GM21423 (cell line): ENCODE results near the gene GDI1.

Experiments used
- ATAC-seq: cut with Tn5 transposase; IDR thresholded peaks from one replicate; pipeline ENCODE4 v1.9.1; 2021; ENCODE audit warnings: mild to moderate bottlenecking, moderate library complexity; ENCODE audit not compliant: unreplicated experiment

Gene GDI1

GRCh38 chrX:154436374-154436982 lies 476 bp upstream of the GDI1 start:
- ATAC-seq: peak; percentile 65

GRCh38 chrX:154437971-154438893 lies 1.3 kb downstream of the GDI1 start:
- no peak for ATAC-seq

GRCh38 chrX:154439841-154440240 lies 2.9 kb downstream of the GDI1 start:
- no peak for ATAC-seq

- no peak for ATAC-seq
Measured at GRCh38 chrX:154440623-154441357, 3.8 kb downstream of the GDI1 start.

GRCh38 chrX:154441564-154441963 lies 4.6 kb downstream of the GDI1 start:
- ATAC-seq: no peak

- no peak for ATAC-seq
Measured at GRCh38 chrX:154441984-154442707, 5.2 kb downstream of the GDI1 start.

- peak; percentile 8 for ATAC-seq
Measured at GRCh38 chrX:154443479-154443910, 6.5 kb downstream of the GDI1 start.

- peak; percentile 76 for ATAC-seq
Measured at GRCh38 chrX:154443992-154444754, 7.2 kb downstream of the GDI1 start, which contains the start of gene FAM50A. Gene FAM50A (plus strand): TSS chrX:154444141. CDS start chrX:154444236, 95 bp downstream.

- ATAC-seq: no peak
Measured at GRCh38 chrX:154444755-154445246, 7.8 kb downstream of the GDI1 start.

GRCh38 chrX:154445776-154446175 lies 8.8 kb downstream of the GDI1 start:
- ATAC-seq: no peak

GRCh38 chrX:154446430-154446829 lies 9.5 kb downstream of the GDI1 start:
- no peak for ATAC-seq

GRCh38 chrX:154448484-154448883 lies 11.5 kb downstream of the GDI1 start:
- ATAC-seq: no peak

- ATAC-seq: no peak
Measured at GRCh38 chrX:154449618-154450017, 12.7 kb downstream of the GDI1 start.

- no peak for ATAC-seq
Measured at GRCh38 chrX:154450312-154450711, 13.4 kb downstream of the GDI1 start.

- ATAC-seq: no peak
Measured at GRCh38 chrX:154452823-154453222, 15.9 kb downstream of the GDI1 start.

GRCh38 chrX:154457491-154458115 lies 20.6 kb downstream of the GDI1 start:
- ATAC-seq: peak; percentile 61

- ATAC-seq: peak; percentile 67
Measured at GRCh38 chrX:154458116-154458953, 21.4 kb downstream of the GDI1 start, which contains the start of gene PLXNA3. Gene PLXNA3 (plus strand): TSS chrX:154458281. CDS start chrX:154460184, 1,903 bp downstream.
